Measurements from ENCODE around the gene KNDC1. TPM values are rescaled to one million over a fixed set of nuclear protein-coding genes. Genes with fewer than 3 reads are reported as not detected.

Gene KNDC1
- total RNA-seq, 1 experiment from 2014 or later = 1.7 TPM

GRCh38 chr10:133198621-133199487 is 38.8 kb downstream of the KNDC1 start:
- Histone ChIP-seq H3F3A (ENCODE audit: insufficient read depth, low read depth) (no peaks in the 10 kb centered on the region), H3K36me3 (ENCODE audit: low read depth) (no peaks in the 10 kb centered on the region), H3K9me3 (ENCODE audit: insufficient read depth, low read depth) (no peaks in the 10 kb centered on the region), H3K4me3 (no peak overlapping the region), H3K4me2 (no peak overlapping the region), H3K9me2 (ENCODE audit: insufficient read depth) (no peaks in the 10 kb centered on the region), H3K27me3 (ENCODE audit: insufficient read depth, low read depth) (peaks cover 29% of the 10 kb centered on the region), H2AFZ (no peak overlapping the region), H3K4me1 (replicated peaks; ENCODE audit: insufficient read depth) (no peaks in the 10 kb centered on the region), H3K27ac (no peak overlapping the region), H3K79me2 (ENCODE audit: low read depth) (no peaks in the 10 kb centered on the region), H4K20me1 (ENCODE audit: insufficient read depth) (no peaks in the 10 kb centered on the region)
- no peak for TF ChIP-seq CTCF (conservative IDR thresholded peaks at IDR 0.05)
- TF ChIP-seq EZH2 (IDR thresholded peaks at IDR 0.05; ENCODE audit: low read depth) = no peak
- ChIA-PET POLR2A (ENCODE audit: unreplicated experiment) (no interaction called here), CTCF (no interaction called here)
- intact Hi-C loops (cut with micrococcal nuclease; ENCODE audit: unreplicated experiment) = no loop called here
- no peak for DNase-seq
- no TSS peak for BruUV-seq (replicated peaks)

- BruUV-seq (replicated peaks) = no TSS peak
- H3K27ac ChIP-seq = no peak overlapping the region
- no peak for DNase-seq
Observed at GRCh38 chr10:133199488-133199885, 39.5 kb downstream of the KNDC1 start.

GRCh38 chr10:133199992-133200611 is 40.1 kb downstream of the KNDC1 start:
- Histone ChIP-seq H3K4me2 (no peak overlapping the region), H4K20me1 (ENCODE audit: insufficient read depth) (no peaks in the 10 kb centered on the region), H3K36me3 (ENCODE audit: low read depth) (no peaks in the 10 kb centered on the region), H3K9me3 (ENCODE audit: insufficient read depth, low read depth) (no peaks in the 10 kb centered on the region), H3K27ac (no peak overlapping the region), H2AFZ (no peak overlapping the region), H3K79me2 (ENCODE audit: low read depth) (no peaks in the 10 kb centered on the region), H3K9me2 (ENCODE audit: insufficient read depth) (no peaks in the 10 kb centered on the region), H3K27me3 (ENCODE audit: insufficient read depth, low read depth) (peaks cover 27% of the 10 kb centered on the region), H3F3A (ENCODE audit: insufficient read depth, low read depth) (no peaks in the 10 kb centered on the region), H3K4me1 (replicated peaks; ENCODE audit: insufficient read depth) (no peaks in the 10 kb centered on the region), H3K4me3 (no peak overlapping the region)
- no peak for DNase-seq
- TF ChIP-seq CTCF (conservative IDR thresholded peaks at IDR 0.05) (no peak), EZH2 (IDR thresholded peaks at IDR 0.05; ENCODE audit: low read depth) (no peak)
- BruUV-seq (replicated peaks) = no TSS peak
- intact Hi-C loops (cut with micrococcal nuclease; ENCODE audit: unreplicated experiment) = no loop called here
- CTCF ChIA-PET = no interaction called here
- POLR2A ChIA-PET (ENCODE audit: unreplicated experiment) = no interaction called here

More at GRCh38 chr10:133199488-133199885, 39.5 kb downstream of the KNDC1 start:
- peaks cover 29% of the 10 kb centered on the region for H3K27me3 ChIP-seq (ENCODE audit: insufficient read depth, low read depth)
- H3K4me1 ChIP-seq (replicated peaks; ENCODE audit: insufficient read depth) = no peaks in the 10 kb centered on the region
- intact Hi-C loops (cut with micrococcal nuclease; ENCODE audit: unreplicated experiment) = no loop called here
- H3K4me2 ChIP-seq = no peak overlapping the region
- no peaks in the 10 kb centered on the region for H3K9me3 ChIP-seq (ENCODE audit: insufficient read depth, low read depth)
- no peaks in the 10 kb centered on the region for H3K36me3 ChIP-seq (ENCODE audit: low read depth)
- no peak for TF ChIP-seq CTCF (conservative IDR thresholded peaks at IDR 0.05)
- TF ChIP-seq EZH2 (IDR thresholded peaks at IDR 0.05; ENCODE audit: low read depth) = no peak
- no peak overlapping the region for H2AFZ ChIP-seq
- H3K4me3 ChIP-seq = no peak overlapping the region
- POLR2A ChIA-PET (ENCODE audit: unreplicated experiment) = no interaction called here
- H4K20me1 ChIP-seq (ENCODE audit: insufficient read depth) = no peaks in the 10 kb centered on the region
- H3F3A ChIP-seq (ENCODE audit: insufficient read depth, low read depth) = no peaks in the 10 kb centered on the region
- no peaks in the 10 kb centered on the region for H3K9me2 ChIP-seq (ENCODE audit: insufficient read depth)
- no peaks in the 10 kb centered on the region for H3K79me2 ChIP-seq (ENCODE audit: low read depth)
- CTCF ChIA-PET = no interaction called here
